ENCODE data around the gene NUMA1.

Gene NUMA1

GRCh38 chr11:72100462-72100861, 20.1 kb upstream of the NUMA1 start:
- DNase-seq: no peak

GRCh38 chr11:72100009-72100408, 19.7 kb upstream of the NUMA1 start:
- DNase-seq: no peak

GRCh38 chr11:72098741-72099140, 18.4 kb upstream of the NUMA1 start:
- DNase-seq: no peak

GRCh38 chr11:72091292-72091691, 10.9 kb upstream of the NUMA1 start:
- peak; percentile 60 for DNase-seq

GRCh38 chr11:72088076-72088808, 7.9 kb upstream of the NUMA1 start:
- no peak for DNase-seq

- DNase-seq: no peak
These were observed 5.4 kb upstream of the NUMA1 start for GRCh38 chr11:72085621-72086351.

- no peak for DNase-seq
These were observed 4.6 kb upstream of the NUMA1 start for GRCh38 chr11:72084965-72085364.

GRCh38 chr11:72084076-72084475, 3.7 kb upstream of the NUMA1 start:
- no peak for DNase-seq

- no peak for DNase-seq
These were observed 3.1 kb upstream of the NUMA1 start for GRCh38 chr11:72083414-72083813.

- no peak for DNase-seq
These were observed 1.6 kb upstream of the NUMA1 start for GRCh38 chr11:72081821-72082453.

GRCh38 chr11:72081184-72081644, 872 bp upstream of the NUMA1 start:
- no peak for DNase-seq

- DNase-seq: no peak
These were observed 470 bp downstream of the NUMA1 start for GRCh38 chr11:72079819-72080325.

- DNase-seq: no peak
These were observed 1.9 kb downstream of the NUMA1 start for GRCh38 chr11:72078477-72078876.

GRCh38 chr11:72075756-72076155, 4.6 kb downstream of the NUMA1 start:
- DNase-seq: no peak

GRCh38 chr11:72075109-72075508, 5.2 kb downstream of the NUMA1 start:
- no peak for DNase-seq

GRCh38 chr11:72072348-72072747, 8.0 kb downstream of the NUMA1 start:
- DNase-seq: no peak

- DNase-seq: no peak
These were observed 9.9 kb downstream of the NUMA1 start for GRCh38 chr11:72070491-72070890.

GRCh38 chr11:72069787-72070251, 10.5 kb downstream of the NUMA1 start:
- no peak for DNase-seq

GRCh38 chr11:72069200-72069599, 11.1 kb downstream of the NUMA1 start:
- DNase-seq: no peak

GRCh38 chr11:72067676-72068075, 12.7 kb downstream of the NUMA1 start:
- DNase-seq: no peak

GRCh38 chr11:72067266-72067665, 13.1 kb downstream of the NUMA1 start:
- DNase-seq: no peak

GRCh38 chr11:72066855-72067254, 13.5 kb downstream of the NUMA1 start:
- DNase-seq: no peak

- DNase-seq: no peak
These were observed 18.5 kb downstream of the NUMA1 start for GRCh38 chr11:72061739-72062396.
